IMR-90 (cell line): ENCODE measurements around the gene ICAM1. TPM values are rescaled to one million over a fixed set of nuclear protein-coding genes. Genes with fewer than 3 reads are reported as not detected.

Experiments used
- ATAC-seq: fragments of 200-7000 bp; cut with Tn5 transposase; 2 replicates; pipeline ENCODE4 v1.9.1; 2020; ENCODE audit warnings: low read depth, mild to moderate bottlenecking, moderate library complexity
- BruUV-seq: library from RNA; stranded (reverse); fragments of 400-500 nt; replicated peaks from 2 replicates; lab custom pipeline; 2021; lab: Mats Ljungman, UMichigan
- CTCF ChIA-PET: fragments of 300-600 bp; formaldehyde crosslinking; extraction: SDS; loops from one replicate; lab custom pipeline; 2021; ENCODE audit warnings: antibody characterized with exemption; lab: Yijun Ruan, JAX
- POLR2A ChIA-PET: fragments of 300-600 bp; sonication (Branson Sonifier 250); formaldehyde crosslinking; loops from one replicate; lab custom pipeline; 2022; ENCODE audit warnings: antibody characterized with exemption; ENCODE audit not compliant: unreplicated experiment; lab: Charles Lee
- DNase-seq: peaks from one replicate; pipeline ENCODE4 v3.0.0; 2013
- H2AFZ ChIP-seq: replicated peaks from 2 replicates; pipeline ENCODE3; 2013; ENCODE audit warnings: low read length, mild to moderate bottlenecking; ENCODE audit not compliant: poor library complexity
- H2AK5ac ChIP-seq: 2 replicates; pipeline ENCODE4 v1.6.1; 2013; ENCODE audit warnings: low read depth, low read length, inconsistent platforms
- H2AK9ac ChIP-seq: replicated peaks from 2 replicates; pipeline ENCODE3; 2013; ENCODE audit warnings: mild to moderate bottlenecking, low read depth, low read length, moderate library complexity; ENCODE audit not compliant: poor library complexity
- H2BK120ac ChIP-seq: 2 replicates; pipeline ENCODE4 v1.6.1; 2013; ENCODE audit warnings: low read depth, low read length, inconsistent platforms
- H2BK15ac ChIP-seq: 3 replicates; pipeline ENCODE4 v1.6.1; 2013; ENCODE audit warnings: low read depth, low read length, inconsistent platforms
- H2BK20ac ChIP-seq: 2 replicates; pipeline ENCODE4 v1.6.1; 2013; ENCODE audit warnings: low read depth, mild to moderate bottlenecking, inconsistent platforms, low read length, moderate library complexity
- H2BK5ac ChIP-seq: 2 replicates; pipeline ENCODE4 v1.6.1; 2013; ENCODE audit warnings: mild to moderate bottlenecking, low read depth, low read length, inconsistent platforms; ENCODE audit not compliant: poor library complexity, severe bottlenecking
- H3K14ac ChIP-seq: replicated peaks from 2 replicates; pipeline ENCODE4 v1.6.1; 2013; ENCODE audit warnings: low read depth, low read length, inconsistent platforms
- H3K18ac ChIP-seq: 2 replicates; pipeline ENCODE4 v1.6.1; 2013; ENCODE audit warnings: low read depth, low read length, control low read depth
- H3K23ac ChIP-seq: 2 replicates; pipeline ENCODE4 v1.6.1; 2013; ENCODE audit warnings: low read depth, low read length, inconsistent platforms
- H3K27ac ChIP-seq: 2 replicates; pipeline ENCODE4 v1.5.1; 2013; ENCODE audit warnings: mild to moderate bottlenecking, control low read depth, low read length; ENCODE audit not compliant: insufficient read depth
- H3K27me3 ChIP-seq: 2 replicates; pipeline ENCODE4 v1.6.1; 2013; ENCODE audit warnings: low read length; ENCODE audit not compliant: control insufficient read depth, insufficient read depth
- H3K36me3 ChIP-seq: 2 replicates; pipeline ENCODE4 v1.6.1; 2013; ENCODE audit warnings: low read length, mixed read lengths; ENCODE audit not compliant: control insufficient read depth, insufficient read depth
- H3K4ac ChIP-seq: 2 replicates; pipeline ENCODE4 v1.6.1; 2013; ENCODE audit warnings: low read depth, low read length, inconsistent platforms
- H3K4me1 ChIP-seq: 2 replicates; pipeline ENCODE4 v1.6.1; 2013; ENCODE audit warnings: low read length, mixed read lengths; ENCODE audit not compliant: control insufficient read depth, insufficient read depth
- H3K4me2 ChIP-seq: 2 replicates; pipeline ENCODE4 v1.6.1; 2013; ENCODE audit warnings: low read depth, mild to moderate bottlenecking, control low read depth, low read length, moderate library complexity
- H3K4me3 ChIP-seq: 2 replicates; pipeline ENCODE4 v1.5.1; 2013; ENCODE audit warnings: low read depth, mild to moderate bottlenecking, control low read depth, low read length, moderate library complexity; ENCODE audit not compliant: insufficient read depth
- H3K56ac ChIP-seq: 2 replicates; pipeline ENCODE4 v1.6.1; 2013; ENCODE audit warnings: low read length, inconsistent platforms; ENCODE audit not compliant: insufficient read depth; ENCODE audit errors: extremely low read depth
- H3K79me1 ChIP-seq, 2 experiments: 2 replicates each; pipeline ENCODE4 v1.6.1; 2013; ENCODE audit warnings: low read length in 2 of 2, inconsistent platforms in 1 of 2, low read depth in 1 of 2
- H3K9ac ChIP-seq: 2 replicates; pipeline ENCODE4 v1.6.1; 2013; ENCODE audit warnings: low read depth, low read length, control low read depth
- H3K9me1 ChIP-seq: 2 replicates; pipeline ENCODE4 v1.6.1; 2013; ENCODE audit warnings: low read length, inconsistent platforms; ENCODE audit not compliant: insufficient read depth
- H3K9me3 ChIP-seq: 2 replicates; pipeline ENCODE4 v1.6.1; 2013; ENCODE audit warnings: low read length; ENCODE audit not compliant: control insufficient read depth, insufficient read depth
- H4K20me1 ChIP-seq: 2 replicates; pipeline ENCODE4 v1.6.1; 2013; ENCODE audit warnings: low read length, inconsistent platforms; ENCODE audit not compliant: insufficient read depth
- H4K5ac ChIP-seq: 2 replicates; pipeline ENCODE4 v1.6.1; 2013; ENCODE audit warnings: mild to moderate bottlenecking, low read depth, low read length, control low read depth
- H4K8ac ChIP-seq, 2 experiments: 2 replicates each; pipeline ENCODE4 v1.6.1; 2013; ENCODE audit warnings: low read depth in 2 of 2, low read length in 2 of 2, control low read depth in 1 of 2, inconsistent platforms in 1 of 2
- H4K91ac ChIP-seq: 2 replicates; pipeline ENCODE4 v1.6.1; 2013; ENCODE audit warnings: low read depth, low read length, inconsistent platforms; ENCODE audit not compliant: insufficient read depth
- CTCF ChIP-seq: conservative IDR thresholded peaks from 2 replicates; pipeline ENCODE4 v1.5.1; 2012; ENCODE audit warnings: mild to moderate bottlenecking, low read depth, low read length, improper control_type of control experiment
- FOS ChIP-seq: fragments of 150-350 bp; IDR thresholded peaks from 2 replicates; pipeline ENCODE4 v1.6.1; 2016; ENCODE audit warnings: low read depth, low read length
- MAZ ChIP-seq: IDR thresholded peaks from 2 replicates; pipeline ENCODE4 v1.6.1; 2012; ENCODE audit warnings: low read depth, mild to moderate bottlenecking, low read length, improper control_type of control experiment, moderate library complexity, borderline replicate concordance
- MXI1 ChIP-seq: IDR thresholded peaks from 2 replicates; pipeline ENCODE4 v1.6.1; 2012; ENCODE audit warnings: low read depth, mild to moderate bottlenecking, low read length, moderate library complexity, borderline replicate concordance
- POLR2A ChIP-seq: IDR thresholded peaks from 2 replicates; pipeline ENCODE4 v1.6.1; 2012; ENCODE audit warnings: mild to moderate bottlenecking, low read depth, low read length
- RFX5 ChIP-seq: IDR thresholded peaks from 2 replicates; pipeline ENCODE4 v1.8.0; 2012; ENCODE audit warnings: low read depth, mild to moderate bottlenecking, low read length, moderate library complexity
- WGBS, 2 experiments: methylation state at CpG; one replicate each; pipeline versions ENCODE4 v1.1.5 to v1.1.7; 2013; ENCODE audit warnings: missing lambda C conversion rate in 2 of 2; ENCODE audit not compliant: insufficient read length in 1 of 2; ENCODE audit errors: extremely low coverage in 2 of 2; 5-methylcytosine and 5-hydroxymethylcytosine counted together
- dilution Hi-C: fragments of 300-500 bp; cut with HindIII; formaldehyde crosslinking; loops from one replicate; pipeline ENCODE4 v1.14.3; 2018; ENCODE audit warnings: low sequenced_read_pairs; ENCODE audit not compliant: unreplicated experiment
- in situ Hi-C: fragments of 300-500 bp; cut with MboI; formaldehyde crosslinking; loops from 3 replicates; pipeline ENCODE4 v1.14.3; 2019; ENCODE audit warnings: low sequenced_read_pairs, inconsistent platforms, mixed read lengths
- intact Hi-C: fragments of 100-400 bp; cut with micrococcal nuclease; formaldehyde crosslinking; loops from 2 replicates; pipeline ENCODE4 v1.10.0; 2022
- polyA plus RNA-seq, 3 experiments: library from polyadenylated mRNA; depleted of rRNA; stranded (reverse); fragments of >200 nt; gene quantifications; 2 replicates each; pipeline ENCODE4 v1.2.3, GENCODE V29; 2012; ENCODE audit warnings: low replicate concordance in 1 of 3
- total RNA-seq: library from RNA; depleted of rRNA; stranded (reverse); fragments of >200 nt; gene quantifications from 2 replicates; pipeline ENCODE4 v1.2.3, GENCODE V29; 2012

Gene ICAM1
- total and polyA plus RNA-seq, 2 of the 4 experiments (the other 2 are of a cell fraction): 10.6 to 19.1 TPM

DNA sequence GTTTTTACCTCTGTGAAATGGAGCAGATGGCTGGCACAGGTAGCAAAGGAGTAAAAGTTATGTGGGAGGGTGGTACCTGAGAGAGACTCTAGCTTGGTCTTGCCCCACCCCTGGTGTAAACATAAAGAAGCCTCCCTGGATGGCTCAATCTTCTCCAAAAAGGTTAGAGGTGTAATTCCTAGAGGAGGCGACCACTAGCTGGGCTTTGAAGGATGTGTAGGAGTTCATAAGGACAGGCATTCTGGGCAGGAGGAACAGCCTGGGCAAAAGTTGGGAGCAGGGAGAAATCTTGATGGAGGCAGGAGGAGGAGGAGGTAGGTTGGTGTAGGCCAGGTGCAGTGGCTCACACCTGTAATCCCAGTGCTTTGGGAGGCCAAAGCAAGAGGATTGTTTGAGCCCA is 8.0 kb downstream of the ICAM1 start:
- Histone ChIP-seq H3K23ac (no peak overlapping the region), H2AFZ (no peak overlapping the region), H3K4me2 (no peak overlapping the region), H2BK20ac (no peak overlapping the region), H3K4ac (no peak overlapping the region), H2BK5ac (no peak overlapping the region), H2AK5ac (no peak overlapping the region), H4K20me1 (no peaks in the 10 kb centered on the region), H2AK9ac (no peak overlapping the region), H4K91ac (no peak overlapping the region), H3K9ac (no peak overlapping the region), H4K8ac (no peak overlapping the region), H2BK15ac (no peak overlapping the region), H3K4me1 (peaks cover 5% of the 10 kb centered on the region), H3K36me3 (no peaks in the 10 kb centered on the region), H3K9me3 (no peaks in the 10 kb centered on the region), H3K27me3 (no peaks in the 10 kb centered on the region), H3K18ac (no peak overlapping the region), H3K79me1 (no peaks in the 10 kb centered on the region), H3K9me1 (peaks cover 5% of the 10 kb centered on the region; the same call in 1 of the 2 replicates), H3K56ac (no peak overlapping the region), H3K4me3 (no peak overlapping the region), H3K27ac (no peak overlapping the region), H4K5ac (no peak overlapping the region), H2BK120ac (no peak overlapping the region), H3K14ac (no peak overlapping the region)
- DNase-seq (no peak), ATAC-seq (no peak)
- no CpG with 5 or more reads among the region's 1 CpG for WGBS, 2 experiments
- dilution Hi-C loops (no loop called here), intact Hi-C loops (no loop called here), in situ Hi-C loops (no loop called here)
- ChIA-PET CTCF (no interaction called here), POLR2A (no interaction called here)
- TF ChIP-seq FOS (no peak), CTCF (no peak), RFX5 (no peak), MXI1 (no peak), MAZ (no peak), POLR2A (no peak)
- no TSS peak for BruUV-seq
